GM12878 (cell line): Measurements from ENCODE around the gene TBC1D32. TPM values are rescaled to one million over a fixed set of nuclear protein-coding genes. Genes with fewer than 3 reads are reported as not detected.
A peak's percentile ranks its signal among the peaks of the same experiment; 100 is the strongest.

Experiments used
- ASH2L ChIP-seq: fragments of 300-600, 200-600 bp; sonication (generic); IDR thresholded peaks from 2 replicates; pipeline ENCODE4 v1.6.1; 2017; ENCODE audit warnings: low read depth, mild to moderate bottlenecking, borderline replicate concordance
- BACH1 ChIP-seq: fragments of 450-650 bp; IDR thresholded peaks from 2 replicates; pipeline ENCODE4 v1.6.1; 2017; ENCODE audit warnings: mild to moderate bottlenecking, borderline replicate concordance
- BCL11A ChIP-seq: IDR thresholded peaks from 2 replicates; pipeline ENCODE4 v1.6.1; 2011; ENCODE audit warnings: low read depth, low read length
- CBFB ChIP-seq: IDR thresholded peaks from 2 replicates; pipeline ENCODE4 v1.6.1; 2016; ENCODE audit warnings: antibody characterized with exemption, low read depth
- CREB1 ChIP-seq: IDR thresholded peaks from 2 replicates; pipeline ENCODE4 v1.6.1; 2012; ENCODE audit warnings: low read depth, mild to moderate bottlenecking, inconsistent platforms
- E4F1 ChIP-seq: fragments of 450-650 bp; IDR thresholded peaks from 2 replicates; pipeline ENCODE4 v1.6.1; 2018; ENCODE audit warnings: borderline replicate concordance, mild to moderate bottlenecking; ENCODE audit not compliant: partially characterized antibody
- EP300 ChIP-seq, 2 experiments: fragments of 150-350 bp in 1 of 2; IDR thresholded peaks; 2 replicates each; pipeline ENCODE4 v1.6.1; 2011 to 2012; ENCODE audit warnings: low read depth in 2 of 2, low read length in 2 of 2, borderline replicate concordance in 1 of 2, improper control_type of control experiment in 1 of 2, inconsistent platforms in 1 of 2; ENCODE audit not compliant: control insufficient read depth in 1 of 2
- ETV6 ChIP-seq, 2 experiments: fragments of 450-650 bp in 1 of 2; IDR thresholded peaks in 1 of 2; conservative IDR thresholded peaks in 1 of 2; 2 replicates each; pipeline ENCODE4 v1.6.1; 2014; ENCODE audit warnings: antibody characterized with exemption in 1 of 2, borderline replicate concordance in 1 of 2, low read depth in 1 of 2, mild to moderate bottlenecking in 1 of 2, moderate library complexity in 1 of 2
- EZH2 ChIP-seq: IDR thresholded peaks from 2 replicates; pipeline ENCODE4 v1.6.1; 2012; ENCODE audit warnings: low read depth, mild to moderate bottlenecking, control low read depth, inconsistent platforms, low read length, borderline replicate concordance; ENCODE audit not compliant: control insufficient read depth
- FOS ChIP-seq: IDR thresholded peaks from 3 replicates; pipeline ENCODE4 v1.6.1; 2011; ENCODE audit warnings: borderline replicate concordance; ENCODE audit not compliant: insufficient read length; ENCODE audit errors: extremely low read depth
- GABPA ChIP-seq: IDR thresholded peaks from 2 replicates; pipeline ENCODE4 v1.6.1; 2014; ENCODE audit warnings: antibody characterized with exemption, low read depth, mild to moderate bottlenecking, inconsistent platforms
- HCFC1 ChIP-seq: fragments of 150-350 bp; IDR thresholded peaks from 2 replicates; pipeline ENCODE4 v1.6.1; 2014; ENCODE audit warnings: low read length
- IRF4 ChIP-seq: IDR thresholded peaks from 2 replicates; pipeline ENCODE4 v1.6.1; 2011; ENCODE audit warnings: low read depth, low read length
- JUND ChIP-seq: IDR thresholded peaks from 2 replicates; pipeline ENCODE4 v1.6.1; 2012; ENCODE audit warnings: low read depth, mild to moderate bottlenecking, low read length, improper control_type of control experiment, moderate library complexity
- KLF5 ChIP-seq: fragments of 450-650 bp; IDR thresholded peaks from 2 replicates; pipeline ENCODE4 v1.6.1; 2014; ENCODE audit warnings: mild to moderate bottlenecking; ENCODE audit not compliant: partially characterized antibody
- MTA3 ChIP-seq: IDR thresholded peaks from 2 replicates; pipeline ENCODE4 v1.6.1; 2012; ENCODE audit warnings: low read length, inconsistent platforms, borderline replicate concordance
- NR2C2 ChIP-seq: IDR thresholded peaks from 2 replicates; pipeline ENCODE4 v1.6.1; 2011; ENCODE audit warnings: borderline replicate concordance, low read depth; ENCODE audit not compliant: control insufficient read depth, insufficient read length
- SMAD1 ChIP-seq: fragments of 450-650 bp; IDR thresholded peaks from 2 replicates; pipeline ENCODE4 v1.6.1; 2018; ENCODE audit warnings: mild to moderate bottlenecking, low read depth; ENCODE audit not compliant: partially characterized antibody
- SMARCA5 ChIP-seq: fragments of 450-650 bp; IDR thresholded peaks from 2 replicates; pipeline ENCODE4 v1.6.1; 2017; ENCODE audit warnings: mild to moderate bottlenecking
- SREBF2 ChIP-seq: IDR thresholded peaks from 2 replicates; pipeline ENCODE4 v1.6.1; 2012; ENCODE audit warnings: mild to moderate bottlenecking, low read length
- ZNF207 ChIP-seq: fragments of 450-650 bp; IDR thresholded peaks from 2 replicates; pipeline ENCODE4 v1.6.1; 2014; ENCODE audit warnings: antibody characterized with exemption, mild to moderate bottlenecking, borderline replicate concordance
- ZNF384 ChIP-seq: IDR thresholded peaks from 2 replicates; pipeline ENCODE4 v1.6.1; 2012; ENCODE audit warnings: low read depth, mild to moderate bottlenecking, low read length, improper control_type of control experiment, borderline replicate concordance
- ZZZ3 ChIP-seq: IDR thresholded peaks from 2 replicates; pipeline ENCODE4 v1.6.1; 2011; ENCODE audit warnings: low read depth; ENCODE audit not compliant: control insufficient read depth, insufficient read length
- polyA plus RNA-seq, 11 experiments: library from polyadenylated mRNA; depleted of rRNA in 4 of 11; unstranded in 6 of 11; stranded (reverse) in 5 of 11; fragments of >200 nt; fragmentation: Nextera tagmentation in 4 of 11; fragmentation: Illumina TruSeq in 1 of 11; extraction: Ambion mirVana in 4 of 11; extraction: Trizol in 1 of 11; gene quantifications; 1 replicate in 1 of 11; 2 replicates in 10 of 11; pipeline versions ENCODE4 v1.2.1 to v1.2.3, GENCODE V29; 2011 to 2016; ENCODE audit warnings: inconsistent platforms in 2 of 11, missing spikeins in 2 of 11, low read depth in 1 of 11
- total RNA-seq, 4 experiments: library from RNA; depleted of rRNA in 3 of 4; stranded (reverse); fragments of >200 nt in 3 of 4; fragmentation: Illumina TruSeq in 1 of 4; extraction: Trizol in 1 of 4; gene quantifications; 2 replicates each; pipeline versions ENCODE4 v1.2.1 to v1.2.3, GENCODE V29; 2013 to 2021
- TF ChIP-seq, protein P1 (sequence below): IDR thresholded peaks from 2 replicates; pipeline ENCODE4 v1.6.1; 2011; ENCODE audit warnings: low read depth, low read length, improper control_type of control experiment, borderline replicate concordance
- TF ChIP-seq, protein P2 (sequence below): fragments of 450-650 bp; IDR thresholded peaks from 2 replicates; pipeline ENCODE4 v1.6.1; 2017; ENCODE audit warnings: antibody characterized with exemption, mild to moderate bottlenecking, moderate library complexity

TBC1D32 gene
- total and polyA plus RNA-seq, 10 of the 15 experiments (the other 5 are each of a cell fraction or from before 2014, with no cell fraction given), result 2.2 to 10.2 (median 4.1) TPM

DNA sequence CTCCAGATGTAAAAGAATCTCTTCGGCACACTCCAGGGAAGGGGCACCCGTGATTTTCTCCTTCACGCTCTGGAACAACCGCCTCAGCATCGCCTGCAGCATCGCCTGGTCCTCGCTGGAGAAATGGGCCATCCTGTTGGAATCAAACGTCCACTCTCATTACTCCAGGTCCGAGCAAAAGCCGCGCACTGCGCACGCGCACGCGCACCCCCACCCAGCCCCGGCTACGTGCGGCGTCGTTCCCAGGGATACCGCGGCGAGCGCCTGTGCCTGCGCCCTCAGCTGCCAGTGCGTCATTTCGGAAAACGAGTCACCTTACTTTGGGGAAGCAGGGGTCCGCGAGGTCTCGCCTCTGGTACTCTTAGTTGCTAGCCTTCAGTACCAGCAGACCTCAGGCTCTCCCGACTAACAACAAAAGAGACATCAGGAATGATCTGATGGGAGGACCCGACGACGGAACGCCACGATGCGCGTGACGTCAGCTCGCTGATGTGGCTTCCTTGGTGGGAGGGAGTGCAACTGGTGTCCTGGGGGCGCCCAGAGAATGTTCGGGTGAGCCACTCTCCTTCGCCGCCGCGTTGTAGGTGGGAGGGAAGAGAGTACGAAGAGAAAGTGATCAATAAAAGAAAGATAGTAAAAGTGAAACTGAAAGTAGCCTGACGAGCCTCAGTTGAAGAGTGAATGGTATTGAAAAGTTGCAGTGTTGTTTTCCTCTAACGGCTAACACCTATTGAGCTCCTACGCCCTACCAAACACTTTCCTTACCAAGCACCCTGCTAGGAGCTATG is at the start of gene TBC1D32 (continued):
- no peak for TF ChIP-seq ZNF384
- TF ChIP-seq MTA3, result no peak
- TF ChIP-seq EZH2, result no peak
- TF ChIP-seq ZNF207, result peak; percentile 85; the same call in 1 of the 2 replicates
- TF ChIP-seq HCFC1, result no peak
- no peak for TF ChIP-seq JUND
- TF ChIP-seq KLF5, result peak; percentile 70
- TF ChIP-seq, protein P1, sequence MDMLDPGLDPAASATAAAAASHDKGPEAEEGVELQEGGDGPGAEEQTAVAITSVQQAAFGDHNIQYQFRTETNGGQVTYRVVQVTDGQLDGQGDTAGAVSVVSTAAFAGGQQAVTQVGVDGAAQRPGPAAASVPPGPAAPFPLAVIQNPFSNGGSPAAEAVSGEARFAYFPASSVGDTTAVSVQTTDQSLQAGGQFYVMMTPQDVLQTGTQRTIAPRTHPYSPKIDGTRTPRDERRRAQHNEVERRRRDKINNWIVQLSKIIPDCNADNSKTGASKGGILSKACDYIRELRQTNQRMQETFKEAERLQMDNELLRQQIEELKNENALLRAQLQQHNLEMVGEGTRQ, result no peak
- TF ChIP-seq BCL11A, result no peak
- TF ChIP-seq CREB1, result peak; percentile 95
- TF ChIP-seq IRF4, result no peak
- no peak for TF ChIP-seq EP300 (IDR thresholded peaks at IDR 0.05; ENCODE audit: borderline replicate concordance in 1 of 2, control insufficient read depth in 1 of 2, low read depth in 2 of 2, low read length in 2 of 2)
- TF ChIP-seq ETV6 (conservative IDR thresholded peaks at IDR 0.05 in 1 of 2, IDR thresholded peaks at IDR 0.05 in 1 of 2; ENCODE audit: borderline replicate concordance in 1 of 2, low read depth in 1 of 2), result no peak
- peak; percentile 21 for TF ChIP-seq SMAD1
- TF ChIP-seq ASH2L, result peak; percentile 99
- no peak for TF ChIP-seq GABPA
- TF ChIP-seq SMARCA5, result no peak; the same call in 1 of the 2 replicates
- TF ChIP-seq SREBF2, result no peak
- no peak for TF ChIP-seq CBFB
- TF ChIP-seq, protein P2, sequence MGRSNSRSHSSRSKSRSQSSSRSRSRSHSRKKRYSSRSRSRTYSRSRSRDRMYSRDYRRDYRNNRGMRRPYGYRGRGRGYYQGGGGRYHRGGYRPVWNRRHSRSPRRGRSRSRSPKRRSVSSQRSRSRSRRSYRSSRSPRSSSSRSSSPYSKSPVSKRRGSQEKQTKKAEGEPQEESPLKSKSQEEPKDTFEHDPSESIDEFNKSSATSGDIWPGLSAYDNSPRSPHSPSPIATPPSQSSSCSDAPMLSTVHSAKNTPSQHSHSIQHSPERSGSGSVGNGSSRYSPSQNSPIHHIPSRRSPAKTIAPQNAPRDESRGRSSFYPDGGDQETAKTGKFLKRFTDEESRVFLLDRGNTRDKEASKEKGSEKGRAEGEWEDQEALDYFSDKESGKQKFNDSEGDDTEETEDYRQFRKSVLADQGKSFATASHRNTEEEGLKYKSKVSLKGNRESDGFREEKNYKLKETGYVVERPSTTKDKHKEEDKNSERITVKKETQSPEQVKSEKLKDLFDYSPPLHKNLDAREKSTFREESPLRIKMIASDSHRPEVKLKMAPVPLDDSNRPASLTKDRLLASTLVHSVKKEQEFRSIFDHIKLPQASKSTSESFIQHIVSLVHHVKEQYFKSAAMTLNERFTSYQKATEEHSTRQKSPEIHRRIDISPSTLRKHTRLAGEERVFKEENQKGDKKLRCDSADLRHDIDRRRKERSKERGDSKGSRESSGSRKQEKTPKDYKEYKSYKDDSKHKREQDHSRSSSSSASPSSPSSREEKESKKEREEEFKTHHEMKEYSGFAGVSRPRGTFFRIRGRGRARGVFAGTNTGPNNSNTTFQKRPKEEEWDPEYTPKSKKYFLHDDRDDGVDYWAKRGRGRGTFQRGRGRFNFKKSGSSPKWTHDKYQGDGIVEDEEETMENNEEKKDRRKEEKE, result no peak
- no peak for TF ChIP-seq BACH1
- no peak for TF ChIP-seq NR2C2
- no peak for TF ChIP-seq E4F1
- no peak for TF ChIP-seq ZZZ3
- TF ChIP-seq FOS, result no peak
